HepG2 (cell line): ENCODE data around the gene SEMA4A. TPM values are rescaled to one million over a fixed set of nuclear protein-coding genes. Genes with fewer than 3 reads are reported as not detected.

ENCODE experiments used
- BHLHE40 ChIP-seq: IDR thresholded peaks from 2 replicates; pipeline ENCODE4 v1.6.1; 2011; ENCODE audit warnings: low read length, improper control_type of control experiment
- FOXK1 ChIP-seq: sonication (generic); formaldehyde crosslinking; IDR thresholded peaks from 2 replicates; pipeline ENCODE4 v1.4.0; 2020; ENCODE audit warnings: low read depth, missing genetic modification reagents, borderline replicate concordance
- KLF13 ChIP-seq: sonication (generic); formaldehyde crosslinking; IDR thresholded peaks from 2 replicates; pipeline ENCODE4 v1.4.0; 2020; ENCODE audit warnings: mild to moderate bottlenecking, missing genetic modification reagents
- MED13 ChIP-seq: sonication (generic); formaldehyde crosslinking; IDR thresholded peaks from 2 replicates; pipeline ENCODE4 v1.5.0; 2020; ENCODE audit warnings: missing genetic modification reagents
- NCOA5 ChIP-seq: sonication (generic); formaldehyde crosslinking; IDR thresholded peaks from 2 replicates; pipeline ENCODE4 v1.4.0; 2020; ENCODE audit warnings: missing genetic modification reagents
- NFIC ChIP-seq: IDR thresholded peaks from 2 replicates; pipeline ENCODE4 v1.6.1; 2012; ENCODE audit warnings: mild to moderate bottlenecking, low read length, inconsistent platforms
- NFYC ChIP-seq: IDR thresholded peaks from 2 replicates; pipeline ENCODE4 v1.6.1; 2016; ENCODE audit warnings: missing genetic modification reagents, missing compliant biosample characterization
- NRL ChIP-seq: sonication (generic); formaldehyde crosslinking; IDR thresholded peaks from 2 replicates; pipeline ENCODE4 v1.5.0; 2020; ENCODE audit warnings: missing genetic modification reagents, mild to moderate bottlenecking, moderate library complexity, borderline replicate concordance
- RAD21 ChIP-seq: fragments of 450-650 bp; formaldehyde crosslinking; IDR thresholded peaks from 2 replicates; pipeline ENCODE4 v1.5.0; 2020; ENCODE audit warnings: mild to moderate bottlenecking
- RBFOX2 ChIP-seq: fragments of 200-400 bp; formaldehyde crosslinking; IDR thresholded peaks from 2 replicates; pipeline ENCODE4 v1.6.1; 2017; ENCODE audit warnings: low read depth, mild to moderate bottlenecking, low read length
- TRAFD1 ChIP-seq: sonication (generic); formaldehyde crosslinking; IDR thresholded peaks from 2 replicates; pipeline ENCODE4 v1.5.1; 2020; ENCODE audit warnings: missing genetic modification reagents, mild to moderate bottlenecking, borderline replicate concordance
- ZBTB21 ChIP-seq: sonication (generic); formaldehyde crosslinking; IDR thresholded peaks from 2 replicates; pipeline ENCODE4 v1.4.0; 2020; ENCODE audit warnings: missing genetic modification reagents
- ZNF160 ChIP-seq: sonication (generic); formaldehyde crosslinking; IDR thresholded peaks from 2 replicates; pipeline ENCODE4 v1.8.0; 2022; ENCODE audit warnings: mild to moderate bottlenecking, inconsistent platforms, missing genetic modification reagents
- ZNF24 ChIP-seq: fragments of 450-650 bp; IDR thresholded peaks from 2 replicates; pipeline ENCODE4 v1.6.1; 2017; ENCODE audit warnings: antibody characterized with exemption, mild to moderate bottlenecking
- ZNF414 ChIP-seq: sonication (generic); formaldehyde crosslinking; IDR thresholded peaks from 2 replicates; pipeline ENCODE4 v1.5.0; 2020; ENCODE audit warnings: missing genetic modification reagents
- ZNF567 ChIP-seq: sonication (generic); formaldehyde crosslinking; IDR thresholded peaks from 2 replicates; pipeline ENCODE4 v1.8.1; 2023; ENCODE audit warnings: mild to moderate bottlenecking, missing genetic modification reagents, borderline replicate concordance
- ZNF646 ChIP-seq: sonication (generic); formaldehyde crosslinking; IDR thresholded peaks from 2 replicates; pipeline ENCODE4 v1.9.0; 2021; ENCODE audit warnings: mild to moderate bottlenecking, missing genetic modification reagents
- ZXDC ChIP-seq: sonication (generic); formaldehyde crosslinking; IDR thresholded peaks from 2 replicates; pipeline ENCODE4 v1.5.0; 2020; ENCODE audit warnings: mild to moderate bottlenecking, missing genetic modification reagents
- polyA plus RNA-seq, 8 experiments: library from polyadenylated mRNA; depleted of rRNA in 3 of 8; stranded (reverse) in 7 of 8; unstranded in 1 of 8; fragments of >200 nt; fragmentation: Illumina TruSeq in 4 of 8; extraction: Trizol in 4 of 8; gene quantifications; 2 replicates each; pipeline versions ENCODE4 v1.2.1 to v1.2.3, GENCODE V29; 2011 to 2016; ENCODE audit warnings: low read depth in 4 of 8, missing spikeins in 1 of 8, mixed read lengths in 1 of 8; ENCODE audit not compliant: insufficient read depth in 1 of 8
- total RNA-seq, 5 experiments: library from RNA; depleted of rRNA; stranded (reverse); fragments of >200 nt; fragmentation: Illumina TruSeq; extraction: Trizol; gene quantifications; 2 replicates each; pipeline ENCODE4 v1.2.3, GENCODE V29; 2016; ENCODE audit warnings: low read depth in 1 of 5

The SEMA4A gene
- total and polyA plus RNA-seq, 2 of the 13 experiments (the other 11 are each of a cell fraction or from before 2014, with no cell fraction given) = 0.09 to 0.20 TPM

GRCh38 chr1:156118177-156118868 is 35.1 kb upstream of the SEMA4A start (continued):
- TF ChIP-seq NRL = no peak
- no peak for TF ChIP-seq ZNF646 (CRISPR knock-in tag)
- TF ChIP-seq ZNF160 (CRISPR knock-in tag) = no peak
- no peak for TF ChIP-seq KLF13 (CRISPR knock-in tag)
- no peak for TF ChIP-seq RBFOX2
- no peak for TF ChIP-seq FOXK1 (CRISPR knock-in tag)
- TF ChIP-seq NCOA5 (CRISPR knock-in tag) = no peak
- no peak for TF ChIP-seq MED13 (CRISPR knock-in tag)
- no peak for TF ChIP-seq NFYC
- no peak for TF ChIP-seq TRAFD1
- no peak for TF ChIP-seq ZBTB21 (CRISPR knock-in tag)
- TF ChIP-seq BHLHE40 = no peak
- TF ChIP-seq ZNF567 (CRISPR knock-in tag) = no peak
- TF ChIP-seq RAD21 (CRISPR knock-in tag) = no peak
- TF ChIP-seq ZNF24 = no peak
- TF ChIP-seq ZXDC (CRISPR knock-in tag) = no peak
- no peak for TF ChIP-seq ZNF414 (CRISPR knock-in tag)
- TF ChIP-seq NFIC = no peak
